OCI-LY1 (cell line): ENCODE measurements around the gene ALLC.

Experiments used
- EZH2 ChIP-seq: fragments of 200-600 bp; sonication (generic), shearing (Covaris generic); IDR thresholded peaks from 2 replicates; pipeline ENCODE4 v1.8.0; 2017; ENCODE audit warnings: borderline replicate concordance, mixed run types, mild to moderate bottlenecking, antibody characterized with exemption, low read length, moderate library complexity, mixed read lengths
- TF ChIP-seq, protein P1 (sequence below): fragments of 200-600 bp; sonication (generic), shearing (Covaris generic); IDR thresholded peaks from 2 replicates; pipeline ENCODE4 v1.5.1; 2017; ENCODE audit warnings: mild to moderate bottlenecking, antibody characterized with exemption, low read length, moderate library complexity, mixed read lengths

DNA sequence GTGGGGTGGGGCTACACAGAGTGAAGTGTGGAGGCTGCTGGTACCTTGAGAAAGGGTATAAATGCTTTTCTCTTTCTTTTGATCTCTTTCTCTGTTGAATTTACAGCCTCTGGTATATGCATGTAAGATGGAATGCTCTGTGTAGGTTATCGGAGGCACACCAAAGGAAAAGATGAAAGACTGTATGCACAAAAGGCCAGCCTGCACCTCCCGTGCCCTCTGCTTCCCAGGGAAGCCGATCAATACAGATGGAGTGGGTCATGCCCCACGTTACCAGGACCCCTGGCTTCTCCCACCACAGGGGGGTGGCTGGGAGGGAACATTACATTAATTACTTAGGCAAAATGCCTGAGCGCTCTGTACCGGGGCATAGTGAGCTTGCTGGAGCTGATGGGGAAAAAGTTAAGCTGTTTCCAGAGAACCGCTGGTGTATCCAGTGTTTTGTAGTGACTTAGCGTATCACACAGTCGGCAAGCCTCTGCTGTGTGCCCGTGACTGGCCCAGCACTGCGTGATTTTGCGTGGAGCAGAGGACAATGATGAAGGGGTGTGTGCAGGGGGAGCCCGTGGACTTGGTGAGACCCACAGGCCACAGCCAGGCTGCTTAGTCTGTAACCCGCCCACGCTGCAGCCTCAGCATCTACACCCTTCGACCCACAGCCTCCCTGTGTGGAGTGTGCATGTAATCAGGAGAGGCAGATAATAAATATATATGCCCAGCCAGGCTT lies 8.0 kb downstream of the ALLC start:
- TF ChIP-seq, protein P1, sequence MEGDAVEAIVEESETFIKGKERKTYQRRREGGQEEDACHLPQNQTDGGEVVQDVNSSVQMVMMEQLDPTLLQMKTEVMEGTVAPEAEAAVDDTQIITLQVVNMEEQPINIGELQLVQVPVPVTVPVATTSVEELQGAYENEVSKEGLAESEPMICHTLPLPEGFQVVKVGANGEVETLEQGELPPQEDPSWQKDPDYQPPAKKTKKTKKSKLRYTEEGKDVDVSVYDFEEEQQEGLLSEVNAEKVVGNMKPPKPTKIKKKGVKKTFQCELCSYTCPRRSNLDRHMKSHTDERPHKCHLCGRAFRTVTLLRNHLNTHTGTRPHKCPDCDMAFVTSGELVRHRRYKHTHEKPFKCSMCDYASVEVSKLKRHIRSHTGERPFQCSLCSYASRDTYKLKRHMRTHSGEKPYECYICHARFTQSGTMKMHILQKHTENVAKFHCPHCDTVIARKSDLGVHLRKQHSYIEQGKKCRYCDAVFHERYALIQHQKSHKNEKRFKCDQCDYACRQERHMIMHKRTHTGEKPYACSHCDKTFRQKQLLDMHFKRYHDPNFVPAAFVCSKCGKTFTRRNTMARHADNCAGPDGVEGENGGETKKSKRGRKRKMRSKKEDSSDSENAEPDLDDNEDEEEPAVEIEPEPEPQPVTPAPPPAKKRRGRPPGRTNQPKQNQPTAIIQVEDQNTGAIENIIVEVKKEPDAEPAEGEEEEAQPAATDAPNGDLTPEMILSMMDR, result no peak
- no peak for TF ChIP-seq EZH2
